SK-N-SH treated with all-trans-retinoic acid at 6 μM for 48 hours (cell line): ENCODE measurements around the gene PGAP6.

Experiments
- ATAC-seq: fragments of 200-7000 bp; cut with Tn5 transposase; 3 replicates; pipeline ENCODE4 v1.9.1; 2020; ENCODE audit warnings: mild to moderate bottlenecking, moderate library complexity
- ARNTL ChIP-seq: fragments of 450-650 bp; formaldehyde crosslinking; IDR thresholded peaks from 2 replicates; pipeline ENCODE4 v1.5.0; 2020; ENCODE audit warnings: low read depth, mild to moderate bottlenecking, moderate library complexity, borderline replicate concordance
- BACH2 ChIP-seq: fragments of 250-450 bp; sonication (Bioruptor Pico); IDR thresholded peaks from 2 replicates; pipeline ENCODE4 v1.9.0; 2021; ENCODE audit warnings: mild to moderate bottlenecking, borderline replicate concordance
- CSDC2 ChIP-seq: fragments of 250-450 bp; sonication (Bioruptor Pico); IDR thresholded peaks from 2 replicates; pipeline ENCODE4 v1.5.0; 2020; ENCODE audit warnings: mild to moderate bottlenecking, moderate library complexity
- CSRNP3 ChIP-seq: fragments of 250-450 bp; sonication (Bioruptor Pico); IDR thresholded peaks from 2 replicates; pipeline ENCODE4 v1.5.1; 2021; ENCODE audit warnings: mild to moderate bottlenecking, moderate library complexity
- ESRRG ChIP-seq: fragments of 250-450 bp; sonication (Bioruptor Pico); IDR thresholded peaks from 2 replicates; pipeline ENCODE4 v1.6.1; 2021; ENCODE audit warnings: mild to moderate bottlenecking
- GLIS3 ChIP-seq: fragments of 250-450 bp; sonication (Bioruptor Pico); IDR thresholded peaks from 2 replicates; pipeline ENCODE4 v1.5.0; 2020; ENCODE audit warnings: mild to moderate bottlenecking, moderate library complexity
- ISL1 ChIP-seq: fragments of 250-450 bp; sonication (Bioruptor Pico); IDR thresholded peaks from 2 replicates; pipeline ENCODE4 v2.1.2; 2022; ENCODE audit warnings: mild to moderate bottlenecking, moderate library complexity
- OSR1 ChIP-seq: fragments of 250-450 bp; sonication (Bioruptor Pico); IDR thresholded peaks from 2 replicates; pipeline ENCODE4 v1.8.0; 2022; ENCODE audit warnings: moderate library complexity, mild to moderate bottlenecking, inconsistent platforms
- PATZ1 ChIP-seq: fragments of 250-450 bp; sonication (Bioruptor Pico); IDR thresholded peaks from 2 replicates; pipeline ENCODE4 v1.8.0; 2020; ENCODE audit warnings: mild to moderate bottlenecking, moderate library complexity, borderline replicate concordance
- POU6F1 ChIP-seq: fragments of 250-450 bp; sonication (Bioruptor Pico); IDR thresholded peaks from 2 replicates; pipeline ENCODE4 v1.8.0; 2021; ENCODE audit warnings: low read depth, mild to moderate bottlenecking, moderate library complexity, borderline replicate concordance
- PPARA ChIP-seq: fragments of 250-450 bp; sonication (Bioruptor Pico); IDR thresholded peaks from 2 replicates; pipeline ENCODE4 v1.5.0; 2020; ENCODE audit warnings: mild to moderate bottlenecking, borderline replicate concordance
- RARB ChIP-seq: fragments of 250-450 bp; sonication (Bioruptor Pico); IDR thresholded peaks from 2 replicates; pipeline ENCODE4 v1.8.0; 2021; ENCODE audit warnings: mild to moderate bottlenecking, moderate library complexity
- SNAI2 ChIP-seq: fragments of 250-450 bp; sonication (Bioruptor Pico); IDR thresholded peaks from 2 replicates; pipeline ENCODE4 v1.5.0; 2020; ENCODE audit warnings: mild to moderate bottlenecking, moderate library complexity
- TCF4 ChIP-seq: fragments of 250-450 bp; sonication (Bioruptor Pico); IDR thresholded peaks from 2 replicates; pipeline ENCODE4 v1.8.0; 2021; ENCODE audit warnings: mild to moderate bottlenecking, moderate library complexity, borderline replicate concordance
- TOX ChIP-seq: fragments of 250-450 bp; sonication (Bioruptor Pico); IDR thresholded peaks from 2 replicates; pipeline ENCODE4 v1.8.0; 2021; ENCODE audit warnings: mild to moderate bottlenecking, moderate library complexity, borderline replicate concordance
- TSHZ2 ChIP-seq: fragments of 250-450 bp; sonication (Bioruptor Pico); IDR thresholded peaks from 2 replicates; pipeline ENCODE4 v1.5.0; 2020; ENCODE audit warnings: mild to moderate bottlenecking, moderate library complexity
- ZFP3 ChIP-seq: fragments of 250-450 bp; sonication (Bioruptor Pico); IDR thresholded peaks from 2 replicates; pipeline ENCODE4 v1.5.0; 2020; ENCODE audit warnings: mild to moderate bottlenecking, moderate library complexity
- ZFP30 ChIP-seq: fragments of 450-650 bp; formaldehyde crosslinking; IDR thresholded peaks from 2 replicates; pipeline ENCODE4 v1.5.0; 2022; ENCODE audit warnings: mild to moderate bottlenecking, moderate library complexity
- ZNF565 ChIP-seq: fragments of 450-650 bp; formaldehyde crosslinking; conservative IDR thresholded peaks from 2 replicates; pipeline ENCODE4 v1.5.0; 2020; ENCODE audit warnings: low read depth, mild to moderate bottlenecking, moderate library complexity
- ZNF70 ChIP-seq: fragments of 450-650 bp; formaldehyde crosslinking; IDR thresholded peaks from 2 replicates; pipeline ENCODE4 v1.5.0; 2020; ENCODE audit warnings: mild to moderate bottlenecking, moderate library complexity
- ZNF8 ChIP-seq: fragments of 450-650 bp; formaldehyde crosslinking; IDR thresholded peaks from 2 replicates; pipeline ENCODE4 v1.5.0; 2020; ENCODE audit warnings: mild to moderate bottlenecking, moderate library complexity

PGAP6 gene

GRCh38 chr16:361341-361871, 20.4 kb downstream of the PGAP6 start:
- TF ChIP-seq SNAI2 (CRISPR knock-in tag) (no peak), ZFP30 (CRISPR knock-in tag) (no peak), ZNF565 (CRISPR knock-in tag) (no peak), ZNF70 (no peak), CSRNP3 (no peak), BACH2 (CRISPR knock-in tag) (no peak)
- no peak for ATAC-seq

GRCh38 chr16:360698-361336, 21.0 kb downstream of the PGAP6 start:
- TF ChIP-seq ZNF8 (CRISPR knock-in tag) (no peak), PPARA (CRISPR knock-in tag) (no peak), OSR1 (CRISPR knock-in tag) (no peak), ARNTL (CRISPR knock-in tag) (no peak), SNAI2 (CRISPR knock-in tag) (no peak), GLIS3 (CRISPR knock-in tag) (no peak), ZFP30 (CRISPR knock-in tag) (no peak), TCF4 (no peak), POU6F1 (CRISPR knock-in tag) (no peak)
- ATAC-seq = no peak

- no peak for ATAC-seq
- TF ChIP-seq PATZ1 (CRISPR knock-in tag) (no peak), ESRRG (no peak), SNAI2 (CRISPR knock-in tag) (no peak), ZNF565 (CRISPR knock-in tag) (no peak), BACH2 (CRISPR knock-in tag) (no peak), RARB (no peak), ZFP3 (CRISPR knock-in tag) (no peak), CSDC2 (CRISPR knock-in tag) (no peak), TSHZ2 (CRISPR knock-in tag) (no peak), ISL1 (no peak), POU6F1 (CRISPR knock-in tag) (no peak), OSR1 (CRISPR knock-in tag) (no peak), TOX (no peak)
These were observed 21.7 kb downstream of the PGAP6 start for GRCh38 chr16:359871-360697.
